ENCODE measurements around the gene CYP26B1.

The CYP26B1 gene

DNA sequence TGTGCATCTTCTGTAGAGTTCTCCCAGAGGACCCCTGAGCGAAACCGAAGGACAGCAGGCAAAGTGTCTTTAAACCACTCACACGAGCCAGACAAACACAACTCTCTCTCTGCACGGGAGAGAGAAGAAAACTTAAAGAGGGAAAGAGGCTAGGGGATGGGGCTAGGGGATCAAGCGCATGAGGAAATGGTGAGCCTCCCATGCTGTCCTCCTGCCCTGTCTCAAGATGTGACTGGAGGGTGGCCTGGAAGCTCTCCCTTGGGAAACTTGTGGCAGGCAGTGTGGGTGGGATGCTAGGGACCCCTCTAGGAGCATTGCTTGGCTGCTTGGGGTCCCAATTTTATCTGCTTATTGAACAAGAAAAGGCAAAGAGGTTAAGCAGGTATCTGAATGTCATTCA, 44.5 kb downstream of the CYP26B1 start:
- Histone ChIP-seq H3K9me2 (ENCODE audit: low read depth, low read length) (no peaks in the 10 kb centered on the region), H3K27ac (ENCODE audit: low read depth, low read length, poor library complexity, severe bottlenecking) (no peak overlapping the region), H2AFZ (ENCODE audit: low read length) (no peak overlapping the region), H3F3A (ENCODE audit: insufficient read depth, low read length) (no peaks in the 10 kb centered on the region), H4K20me1 (ENCODE audit: insufficient read depth, low read length) (no peaks in the 10 kb centered on the region), H3K9ac (ENCODE audit: low read length) (no peak overlapping the region), H3K4me1 (ENCODE audit: insufficient read depth, low read length, severe bottlenecking) (no peaks in the 10 kb centered on the region), H3K9me3 (ENCODE audit: low read length) (no peaks in the 10 kb centered on the region), H3K79me2 (ENCODE audit: insufficient read depth, low read length) (no peaks in the 10 kb centered on the region), H3K36me3 (ENCODE audit: insufficient read depth, low read length) (no peaks in the 10 kb centered on the region), H3K4me3 (ENCODE audit: low read depth, low read length, poor library complexity, severe bottlenecking) (no peak overlapping the region), H3K4me2 (ENCODE audit: low read length) (no peak overlapping the region), H3K27me3 (ENCODE audit: insufficient read depth, low read length) (no peaks in the 10 kb centered on the region)
- no peak for TF ChIP-seq EZH2 (IDR thresholded peaks at IDR 0.05; ENCODE audit: borderline replicate concordance, low read length)
- TF ChIP-seq, protein P1, sequence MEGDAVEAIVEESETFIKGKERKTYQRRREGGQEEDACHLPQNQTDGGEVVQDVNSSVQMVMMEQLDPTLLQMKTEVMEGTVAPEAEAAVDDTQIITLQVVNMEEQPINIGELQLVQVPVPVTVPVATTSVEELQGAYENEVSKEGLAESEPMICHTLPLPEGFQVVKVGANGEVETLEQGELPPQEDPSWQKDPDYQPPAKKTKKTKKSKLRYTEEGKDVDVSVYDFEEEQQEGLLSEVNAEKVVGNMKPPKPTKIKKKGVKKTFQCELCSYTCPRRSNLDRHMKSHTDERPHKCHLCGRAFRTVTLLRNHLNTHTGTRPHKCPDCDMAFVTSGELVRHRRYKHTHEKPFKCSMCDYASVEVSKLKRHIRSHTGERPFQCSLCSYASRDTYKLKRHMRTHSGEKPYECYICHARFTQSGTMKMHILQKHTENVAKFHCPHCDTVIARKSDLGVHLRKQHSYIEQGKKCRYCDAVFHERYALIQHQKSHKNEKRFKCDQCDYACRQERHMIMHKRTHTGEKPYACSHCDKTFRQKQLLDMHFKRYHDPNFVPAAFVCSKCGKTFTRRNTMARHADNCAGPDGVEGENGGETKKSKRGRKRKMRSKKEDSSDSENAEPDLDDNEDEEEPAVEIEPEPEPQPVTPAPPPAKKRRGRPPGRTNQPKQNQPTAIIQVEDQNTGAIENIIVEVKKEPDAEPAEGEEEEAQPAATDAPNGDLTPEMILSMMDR (IDR thresholded peaks at IDR 0.05; ENCODE audit: low read length) = no peak

DNA sequence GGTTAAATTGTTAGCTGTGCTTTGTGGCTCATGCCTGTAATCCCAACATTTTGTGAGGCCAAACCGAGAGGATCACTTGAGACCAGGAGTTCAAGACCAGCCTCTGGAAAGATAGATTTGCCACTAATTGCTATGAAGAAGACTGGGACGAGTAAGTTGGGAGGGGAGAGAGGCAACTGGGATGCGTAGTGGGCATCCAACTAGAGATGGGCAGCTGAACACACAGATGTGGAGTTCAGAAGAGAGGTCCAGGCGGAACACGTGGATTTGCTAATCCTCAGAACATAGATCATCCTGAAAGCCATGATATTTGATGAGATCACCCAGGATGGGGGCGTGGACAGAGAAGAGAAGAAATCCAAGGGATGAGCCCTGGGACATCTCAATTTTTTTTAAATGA, 48.7 kb downstream of the CYP26B1 start:
- no peak overlapping the region for H3K4me3 ChIP-seq (ENCODE audit: low read depth, low read length, poor library complexity, severe bottlenecking)
- no peaks in the 10 kb centered on the region for H4K20me1 ChIP-seq (ENCODE audit: insufficient read depth, low read length)
- H3K27ac ChIP-seq (ENCODE audit: low read depth, low read length, poor library complexity, severe bottlenecking) = no peak overlapping the region
- no peaks in the 10 kb centered on the region for H3K36me3 ChIP-seq (ENCODE audit: insufficient read depth, low read length)
- H3K9ac ChIP-seq (ENCODE audit: low read length) = no peak overlapping the region
- no peak overlapping the region for H2AFZ ChIP-seq (ENCODE audit: low read length)
- H3K79me2 ChIP-seq (ENCODE audit: insufficient read depth, low read length) = no peaks in the 10 kb centered on the region
- TF ChIP-seq, protein P1 (IDR thresholded peaks at IDR 0.05; ENCODE audit: low read length) = no peak
- no peak for TF ChIP-seq EZH2 (IDR thresholded peaks at IDR 0.05; ENCODE audit: borderline replicate concordance, low read length)
- no peaks in the 10 kb centered on the region for H3F3A ChIP-seq (ENCODE audit: insufficient read depth, low read length)
- H3K27me3 ChIP-seq (ENCODE audit: insufficient read depth, low read length) = no peaks in the 10 kb centered on the region
- H3K4me1 ChIP-seq (ENCODE audit: insufficient read depth, low read length, severe bottlenecking) = no peaks in the 10 kb centered on the region
- no peak overlapping the region for H3K4me2 ChIP-seq (ENCODE audit: low read length)
- no peaks in the 10 kb centered on the region for H3K9me3 ChIP-seq (ENCODE audit: low read length)
- H3K9me2 ChIP-seq (ENCODE audit: low read depth, low read length) = no peaks in the 10 kb centered on the region

DNA sequence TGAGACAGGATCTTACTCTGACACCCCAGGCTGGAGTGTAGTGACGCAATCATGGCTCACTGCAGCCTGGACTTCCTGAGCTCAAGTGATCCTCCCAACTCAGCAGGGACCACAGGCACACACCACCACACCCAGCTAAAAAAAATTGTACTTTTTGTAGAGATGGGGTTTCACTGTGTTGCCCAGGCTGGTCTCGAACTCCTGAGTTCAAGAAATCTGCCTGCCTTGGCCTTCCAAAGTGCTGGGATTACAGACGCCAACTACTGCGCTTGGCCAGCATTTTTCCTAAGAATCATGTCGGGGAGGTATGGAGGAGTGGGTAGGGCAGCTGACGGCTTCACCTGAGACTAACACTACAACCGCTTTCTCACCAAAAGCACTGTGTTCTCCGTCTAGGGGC, 50.4 kb downstream of the CYP26B1 start:
- Histone ChIP-seq H3F3A (ENCODE audit: insufficient read depth, low read length) (no peaks in the 10 kb centered on the region), H3K79me2 (ENCODE audit: insufficient read depth, low read length) (no peaks in the 10 kb centered on the region), H3K36me3 (ENCODE audit: insufficient read depth, low read length) (no peaks in the 10 kb centered on the region), H3K4me3 (ENCODE audit: low read depth, low read length, poor library complexity, severe bottlenecking) (no peak overlapping the region), H3K27ac (ENCODE audit: low read depth, low read length, poor library complexity, severe bottlenecking) (no peak overlapping the region), H3K9me2 (ENCODE audit: low read depth, low read length) (no peaks in the 10 kb centered on the region), H3K9ac (ENCODE audit: low read length) (no peak overlapping the region), H4K20me1 (ENCODE audit: insufficient read depth, low read length) (no peaks in the 10 kb centered on the region), H2AFZ (ENCODE audit: low read length) (no peak overlapping the region), H3K9me3 (ENCODE audit: low read length) (no peaks in the 10 kb centered on the region), H3K4me1 (ENCODE audit: insufficient read depth, low read length, severe bottlenecking) (no peaks in the 10 kb centered on the region), H3K27me3 (ENCODE audit: insufficient read depth, low read length) (no peaks in the 10 kb centered on the region), H3K4me2 (ENCODE audit: low read length) (no peak overlapping the region)
- TF ChIP-seq, protein P1 (IDR thresholded peaks at IDR 0.05; ENCODE audit: low read length) = no peak
- no peak for TF ChIP-seq EZH2 (IDR thresholded peaks at IDR 0.05; ENCODE audit: borderline replicate concordance, low read length)

All from OCI-LY1 (cell line).